ENCODE results near the gene OR8D4. TPM values are rescaled to one million over a fixed set of nuclear protein-coding genes. Genes with fewer than 3 reads are reported as not detected.

Gene OR8D4
- total RNA-seq, 1 donor from 2014 or later, result not detected

Other genes starting within 250 kb of the OR8D4 start
- 2.1 TPM for gene SCN3B, start 247.5 kb upstream of the OR8D4 start, total RNA-seq
- gene ZNF202, start 160.5 kb upstream of the OR8D4 start, total RNA-seq, result 14.6 TPM
- gene OR6X1, start 147.6 kb upstream of the OR8D4 start, total RNA-seq, result not detected
- not detected for gene OR6M1, start 95.8 kb upstream of the OR8D4 start, total RNA-seq
- not detected for gene TMEM225, start 16.5 kb upstream of the OR8D4 start, total RNA-seq
- not detected for gene OR4D5, start 37.5 kb downstream of the OR8D4 start, total RNA-seq
- not detected for gene OR6T1, start 41.7 kb downstream of the OR8D4 start, total RNA-seq
- not detected for gene OR10S1, start 75.6 kb downstream of the OR8D4 start, total RNA-seq
- gene OR10G6, start 93.0 kb downstream of the OR8D4 start, total RNA-seq, result not detected
- not detected for gene OR10G4, start 110.8 kb downstream of the OR8D4 start, total RNA-seq
- not detected for gene OR10G9, start 120.8 kb downstream of the OR8D4 start, total RNA-seq
- gene OR10G8, start 124.6 kb downstream of the OR8D4 start, total RNA-seq, result not detected
- gene OR10G7, start 139.2 kb downstream of the OR8D4 start, total RNA-seq, result not detected
- 46.3 TPM for gene VWA5A, start 213.3 kb downstream of the OR8D4 start, total RNA-seq